22Rv1 (cell line): ENCODE data around the gene TRAF3.

Source experiments
- ZFX ChIP-seq: fragments of 450-650 bp; IDR thresholded peaks from 2 replicates; pipeline ENCODE4 v1.6.1; 2017; ENCODE audit warnings: antibody characterized with exemption, borderline replicate concordance
- TF ChIP-seq, protein P1 (sequence below): fragments of 450-650 bp; IDR thresholded peaks from 2 replicates; pipeline ENCODE4 v1.5.1; 2017; ENCODE audit warnings: mild to moderate bottlenecking

DNA sequence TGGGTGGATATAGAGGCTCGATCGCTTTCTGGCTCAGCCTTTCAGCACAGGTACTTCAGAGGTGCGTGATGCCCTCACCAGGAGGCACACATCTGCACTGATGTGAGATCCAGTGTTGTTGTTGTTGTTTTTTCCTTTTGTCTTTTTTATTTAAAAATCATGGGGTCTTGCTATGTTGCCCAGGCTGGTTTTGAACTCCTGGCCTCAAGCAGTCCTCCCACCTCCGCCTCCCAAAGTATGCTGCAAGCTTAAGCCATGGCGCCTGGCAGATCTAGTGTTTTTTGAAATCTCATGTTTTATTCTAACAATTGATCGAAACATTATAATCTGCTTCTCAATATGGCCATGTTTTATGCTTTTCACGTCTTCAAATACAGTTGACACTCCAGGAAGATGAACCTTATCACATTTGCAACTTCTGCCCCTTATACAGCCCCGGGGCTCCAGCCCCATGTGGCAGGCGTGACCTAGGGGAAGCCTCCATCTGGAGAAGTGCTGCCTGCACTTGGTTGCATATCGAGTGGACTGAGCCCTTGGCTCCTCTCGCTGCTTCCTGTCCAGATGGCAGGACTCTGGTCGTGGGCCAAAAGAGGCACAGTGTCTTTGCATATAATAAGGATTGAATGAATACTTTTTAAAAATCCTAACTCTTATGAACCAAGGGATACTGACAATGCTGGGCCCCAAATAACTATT is 71.7 kb downstream of the TRAF3 start:
- TF ChIP-seq, protein P1, sequence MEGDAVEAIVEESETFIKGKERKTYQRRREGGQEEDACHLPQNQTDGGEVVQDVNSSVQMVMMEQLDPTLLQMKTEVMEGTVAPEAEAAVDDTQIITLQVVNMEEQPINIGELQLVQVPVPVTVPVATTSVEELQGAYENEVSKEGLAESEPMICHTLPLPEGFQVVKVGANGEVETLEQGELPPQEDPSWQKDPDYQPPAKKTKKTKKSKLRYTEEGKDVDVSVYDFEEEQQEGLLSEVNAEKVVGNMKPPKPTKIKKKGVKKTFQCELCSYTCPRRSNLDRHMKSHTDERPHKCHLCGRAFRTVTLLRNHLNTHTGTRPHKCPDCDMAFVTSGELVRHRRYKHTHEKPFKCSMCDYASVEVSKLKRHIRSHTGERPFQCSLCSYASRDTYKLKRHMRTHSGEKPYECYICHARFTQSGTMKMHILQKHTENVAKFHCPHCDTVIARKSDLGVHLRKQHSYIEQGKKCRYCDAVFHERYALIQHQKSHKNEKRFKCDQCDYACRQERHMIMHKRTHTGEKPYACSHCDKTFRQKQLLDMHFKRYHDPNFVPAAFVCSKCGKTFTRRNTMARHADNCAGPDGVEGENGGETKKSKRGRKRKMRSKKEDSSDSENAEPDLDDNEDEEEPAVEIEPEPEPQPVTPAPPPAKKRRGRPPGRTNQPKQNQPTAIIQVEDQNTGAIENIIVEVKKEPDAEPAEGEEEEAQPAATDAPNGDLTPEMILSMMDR = no peak
- TF ChIP-seq ZFX = no peak
